GM21528 (cell line): ENCODE data around the gene PPP1R37.

Source experiments
- ATAC-seq: cut with Tn5 transposase; IDR thresholded peaks from one replicate; pipeline ENCODE4 v1.9.1; 2021; ENCODE audit warnings: mild to moderate bottlenecking, moderate library complexity; ENCODE audit not compliant: unreplicated experiment, low FRiP score

PPP1R37 gene

GRCh38 chr19:45092747-45093678, at the start of gene PPP1R37:
TSS of gene PPP1R37 (plus strand) at chr19:45093179. CDS start at chr19:45093326, 147 bp downstream.
- ATAC-seq = peak; percentile 58

- no peak for ATAC-seq
Observed at GRCh38 chr19:45045671-45046353, 47.2 kb upstream of the PPP1R37 start.

GRCh38 chr19:45046355-45046754, 46.6 kb upstream of the PPP1R37 start:
- no peak for ATAC-seq

DNA sequence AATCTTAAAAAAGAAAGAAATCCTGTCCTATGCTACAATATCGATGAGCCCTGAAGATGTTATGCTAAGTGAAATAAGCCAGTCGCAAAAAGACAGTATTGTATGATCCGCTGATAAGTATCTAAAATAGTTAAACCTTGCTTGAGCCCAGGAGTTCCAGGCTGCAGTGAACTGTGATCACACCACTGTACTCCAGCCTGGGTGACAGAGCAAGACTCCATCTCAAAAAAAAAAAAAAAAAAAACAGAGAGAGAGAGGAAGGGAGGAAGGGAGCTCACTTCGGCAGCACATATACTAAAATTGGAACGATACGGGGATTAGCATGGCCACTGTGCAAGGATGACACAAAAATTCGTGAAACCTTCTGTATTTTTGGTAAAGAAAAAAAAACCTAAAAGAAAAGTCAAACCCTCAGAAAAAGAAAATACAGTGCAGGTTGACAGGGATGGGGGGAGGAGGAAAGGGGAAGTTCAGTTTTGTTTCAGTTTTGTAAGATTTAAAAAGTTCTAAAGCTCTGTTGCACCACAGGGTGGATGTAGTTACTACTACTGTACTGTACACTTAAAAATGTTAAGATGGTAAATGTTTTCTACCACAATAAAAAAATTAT, 45.7 kb upstream of the PPP1R37 start:
- ATAC-seq = no peak

DNA sequence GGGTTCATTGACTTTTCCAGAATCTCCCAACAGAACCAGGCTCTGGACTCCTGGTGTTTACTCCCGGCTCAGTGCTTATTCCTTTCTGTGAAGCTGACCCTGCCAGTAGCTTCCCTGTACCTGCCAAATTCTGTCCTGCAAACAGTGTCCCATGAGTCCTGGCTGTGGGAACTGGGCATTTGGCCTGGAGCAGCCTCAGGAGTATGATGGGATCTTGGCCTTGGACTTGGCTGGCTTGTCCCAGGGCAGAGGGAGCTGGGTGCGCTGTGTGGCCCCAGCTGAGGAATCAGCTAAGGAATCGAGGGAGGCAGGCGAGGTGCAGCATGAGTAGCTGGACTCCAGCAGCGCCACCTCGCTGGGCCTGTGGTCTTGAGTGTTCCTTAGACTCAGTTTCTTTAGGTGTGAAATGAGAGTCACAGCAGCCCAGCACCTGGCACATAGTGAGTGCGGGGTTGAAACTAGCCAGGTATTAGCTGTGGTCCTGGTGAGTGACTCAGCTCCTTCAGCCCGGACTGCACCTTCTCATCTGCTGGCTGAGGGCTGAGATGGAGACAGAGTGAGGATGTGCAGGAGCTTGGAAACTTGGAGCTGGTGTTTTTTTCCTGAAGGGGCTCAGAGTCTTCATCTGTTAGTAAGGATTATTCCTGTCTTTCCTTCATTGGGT, 43.8 kb upstream of the PPP1R37 start:
- ATAC-seq = no peak

- ATAC-seq = no peak
Observed at GRCh38 chr19:45050036-45050435, 42.9 kb upstream of the PPP1R37 start.

DNA sequence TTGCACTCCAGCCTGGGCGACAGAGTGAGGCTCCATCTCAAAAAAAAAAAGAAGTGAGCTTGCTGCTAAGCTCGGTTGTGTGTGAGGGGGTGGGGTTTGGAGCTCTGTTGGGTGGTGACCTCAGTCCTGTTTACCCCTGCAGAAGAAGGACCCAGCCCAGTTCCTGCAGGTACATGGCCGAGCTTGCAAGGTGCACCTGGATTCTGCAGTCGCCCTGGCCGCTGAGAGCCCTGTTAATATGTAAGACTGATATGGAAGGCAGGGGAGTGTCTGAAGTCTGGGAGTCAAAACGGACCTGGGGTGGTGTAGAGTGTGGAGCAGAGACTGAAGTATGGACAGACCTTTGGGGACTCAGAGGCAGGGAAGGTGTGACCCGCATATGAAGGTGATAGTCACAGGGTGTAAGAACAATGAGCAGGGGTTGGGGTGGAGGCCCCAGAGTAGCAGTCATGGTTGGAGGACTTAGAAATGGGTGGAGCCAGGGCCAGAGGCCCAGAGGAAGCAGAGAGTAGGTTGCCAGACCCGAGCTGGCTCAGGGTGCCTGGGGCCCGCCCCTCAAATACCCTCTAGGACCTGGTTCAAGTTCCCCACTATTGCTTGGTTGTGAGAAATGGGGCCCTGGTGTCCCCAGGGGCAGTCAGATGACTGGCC, 40.9 kb upstream of the PPP1R37 start:
- ATAC-seq = no peak

DNA sequence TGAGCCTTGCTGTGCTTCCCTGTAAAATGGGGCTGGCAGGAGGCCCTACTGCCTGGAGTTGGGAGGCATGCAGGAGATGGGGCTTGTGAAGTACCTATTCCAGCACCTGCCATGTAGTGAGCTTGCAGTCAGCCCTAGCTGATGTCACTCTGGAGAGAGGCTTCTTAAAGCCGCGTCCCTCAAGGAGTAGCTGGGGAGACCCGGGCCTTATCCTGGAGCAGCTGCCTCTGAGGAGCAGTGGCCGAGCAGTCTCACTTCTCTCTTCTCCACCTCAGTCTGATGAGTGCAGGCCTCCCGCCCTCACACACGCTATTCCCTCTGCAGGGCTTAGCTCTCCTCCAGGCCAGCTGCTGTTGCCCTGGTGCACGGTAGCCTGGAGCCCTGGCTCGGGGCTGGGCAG, 36.1 kb upstream of the PPP1R37 start:
- no peak for ATAC-seq

- no peak for ATAC-seq
Observed at GRCh38 chr19:45057444-45057843, 35.5 kb upstream of the PPP1R37 start.

- no peak for ATAC-seq
Observed at GRCh38 chr19:45058622-45059159, 34.3 kb upstream of the PPP1R37 start.

DNA sequence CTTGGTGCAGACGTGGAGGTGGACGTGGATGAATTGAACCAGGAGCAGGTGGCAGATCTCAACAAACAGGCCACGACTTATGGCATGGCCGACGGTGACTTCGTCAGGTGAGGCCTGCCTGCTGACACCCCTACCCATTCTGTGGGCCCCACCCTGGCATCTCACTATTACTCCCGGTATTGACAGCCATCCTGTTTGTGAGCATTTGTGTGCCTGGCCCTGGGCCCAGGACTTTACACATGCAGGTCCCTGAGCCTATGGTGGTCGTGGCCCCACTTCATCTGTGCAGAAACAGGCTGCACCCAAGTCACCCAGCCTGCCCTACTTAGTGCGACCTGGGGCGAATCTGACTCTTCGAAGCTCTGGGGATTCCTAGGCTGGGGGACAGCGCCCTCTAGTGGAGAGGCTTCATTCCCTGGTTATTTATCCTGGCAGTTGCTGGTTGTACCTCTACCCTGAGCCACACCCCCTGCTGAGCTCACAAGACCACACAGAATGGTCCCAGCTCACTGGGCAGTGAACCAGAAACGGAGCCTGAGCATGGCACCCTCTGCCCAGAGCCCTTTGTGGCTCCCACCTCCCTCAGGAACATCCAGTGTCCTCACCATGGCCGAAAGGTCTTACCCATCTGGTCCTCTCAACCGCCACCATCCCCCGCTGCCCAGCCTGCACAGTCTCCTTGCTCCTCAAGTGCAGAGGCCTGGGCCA, 33.6 kb upstream of the PPP1R37 start:
- no peak for ATAC-seq

- ATAC-seq = no peak
Observed at GRCh38 chr19:45061965-45062364, 31.0 kb upstream of the PPP1R37 start.

- ATAC-seq = no peak
Observed at GRCh38 chr19:45063851-45064801, 28.9 kb upstream of the PPP1R37 start.

DNA sequence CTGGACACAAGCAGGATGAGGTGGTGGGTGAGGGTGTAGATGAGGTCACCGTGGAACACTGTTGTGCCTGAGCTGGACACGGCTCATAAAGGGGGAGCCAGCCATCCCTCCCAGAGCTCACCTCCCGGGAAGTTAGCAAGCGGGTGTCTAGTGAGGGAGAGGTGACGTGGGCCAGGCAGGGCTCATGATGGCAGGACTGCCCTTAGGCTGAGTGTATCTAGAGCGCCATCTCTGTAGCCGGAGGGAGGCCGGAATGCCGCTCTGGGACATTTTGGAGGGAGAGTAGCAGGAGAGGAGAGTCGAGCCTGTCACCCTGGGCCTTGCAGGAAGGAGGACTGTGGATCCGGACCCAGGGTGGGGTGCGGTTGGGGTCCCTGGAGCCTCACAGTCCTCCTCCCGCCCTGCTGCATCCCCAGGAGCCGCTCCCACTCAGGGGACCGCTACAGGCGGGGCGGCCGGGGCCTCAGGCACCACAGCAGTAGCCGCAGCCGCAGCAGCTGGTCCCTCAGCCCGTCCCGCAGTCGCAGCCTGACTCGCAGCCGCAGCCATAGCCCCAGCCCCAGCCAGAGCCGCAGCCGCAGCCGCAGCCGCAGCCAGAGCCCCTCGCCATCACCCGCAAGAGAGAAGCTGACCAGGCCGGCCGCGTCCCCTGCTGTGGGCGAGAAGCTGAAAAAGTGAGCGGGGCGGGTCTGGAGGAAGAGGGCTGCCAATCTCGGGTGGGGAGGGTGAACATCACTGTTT, 25.9 kb upstream of the PPP1R37 start:
- ATAC-seq = no peak

DNA sequence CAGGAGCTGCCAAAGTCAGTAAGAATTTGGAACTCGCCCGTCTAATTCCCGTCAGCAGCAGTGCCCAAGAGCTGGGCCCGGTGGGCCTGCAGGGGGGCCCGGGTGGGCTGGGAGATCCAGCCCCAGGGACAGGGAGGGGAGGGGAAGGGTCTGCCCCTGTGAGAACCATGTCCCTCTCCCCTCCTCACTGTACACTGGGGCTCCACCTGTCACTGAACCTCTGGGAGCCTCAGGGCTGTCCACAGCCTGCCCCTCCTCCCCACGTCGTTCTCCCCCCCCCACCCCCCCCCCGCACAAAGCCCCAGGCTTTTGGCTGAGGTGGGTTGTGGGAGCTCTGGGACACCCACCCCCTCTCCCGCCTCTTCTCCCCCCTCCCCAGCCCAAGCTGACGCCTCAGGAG, 24.9 kb upstream of the PPP1R37 start:
- no peak for ATAC-seq

DNA sequence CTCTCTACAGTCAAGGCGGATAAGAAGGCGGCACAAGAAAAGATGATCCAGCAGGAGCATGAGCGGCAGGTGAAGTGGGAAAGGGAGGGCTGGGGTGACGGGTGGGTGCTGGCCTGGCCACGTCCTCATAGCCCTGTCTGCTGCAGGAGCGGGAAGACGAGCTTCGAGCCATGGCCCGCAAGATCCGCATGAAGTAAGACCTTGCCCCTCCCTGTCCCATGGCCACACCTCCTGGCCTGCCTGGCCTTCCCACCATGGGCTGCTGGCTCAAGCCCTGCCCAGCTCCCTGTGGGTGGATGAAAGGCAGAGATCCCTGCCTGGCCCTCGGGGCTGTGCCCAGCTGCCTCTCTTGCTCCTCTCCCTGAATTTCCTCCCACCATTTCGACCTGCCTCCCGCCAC, 23.9 kb upstream of the PPP1R37 start:
- ATAC-seq = no peak

DNA sequence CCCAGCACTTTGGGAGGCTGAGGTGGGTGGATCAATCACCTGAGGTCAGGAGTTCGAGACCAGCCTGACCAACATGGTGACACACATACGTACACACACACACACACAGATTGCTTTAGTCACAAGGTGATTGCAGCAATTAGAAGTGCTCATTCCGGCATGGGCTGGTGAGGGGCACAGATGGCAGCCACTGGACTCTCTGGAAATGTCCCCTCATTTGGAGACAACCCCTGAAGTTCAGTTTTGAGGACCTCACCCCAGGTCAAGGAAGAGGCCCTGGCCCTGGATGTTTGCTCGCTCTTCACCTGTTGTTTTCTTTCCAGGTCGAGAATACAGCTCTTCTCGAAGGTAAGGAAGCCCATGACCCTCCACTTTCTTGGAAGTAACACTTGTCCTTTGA, 22.8 kb upstream of the PPP1R37 start:
- ATAC-seq = no peak
